Measurements from ENCODE around the gene BEND7.
A peak's percentile ranks its signal among the peaks of the same experiment; 100 is the strongest.
"Not testable (repeated sequence)": the region's sequence is repeated elsewhere in the genome, so short reads cannot be mapped to it uniquely, and the experiment has no call there.

Gene BEND7

DNA sequence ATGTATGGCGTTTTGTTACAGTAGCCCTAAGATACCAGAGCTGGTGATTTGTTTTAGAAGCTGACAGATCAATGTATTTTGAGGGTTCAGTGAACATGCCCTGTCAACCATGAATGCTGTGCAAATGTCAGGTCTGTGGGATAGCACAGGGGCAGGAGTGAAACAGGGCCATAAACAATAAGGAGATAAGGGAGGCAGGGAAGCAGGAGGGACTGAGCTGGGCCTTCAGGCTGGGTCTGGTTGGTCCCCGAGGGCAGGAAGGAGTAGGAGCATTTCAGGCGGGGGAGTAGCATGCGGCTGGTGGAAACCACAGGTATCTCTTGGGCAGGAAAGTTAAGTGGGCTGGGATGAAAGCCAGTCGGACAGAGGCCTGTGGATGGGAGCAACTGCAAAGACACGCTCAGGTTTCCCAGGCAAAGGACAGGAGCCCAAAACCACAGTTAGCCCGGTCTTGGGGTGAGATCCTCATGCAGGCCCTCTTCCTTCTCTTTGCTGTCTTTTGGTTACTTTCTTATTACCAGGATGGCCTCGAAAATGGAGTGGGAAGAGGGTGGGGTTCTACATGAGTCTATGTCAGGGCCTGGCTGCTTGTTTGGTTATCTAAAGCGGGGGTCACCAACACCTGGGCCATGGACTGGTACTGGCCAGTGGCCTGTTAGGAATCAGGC is 111.2 kb downstream of the BEND7 start:
- DNase-seq = no peak

DNA sequence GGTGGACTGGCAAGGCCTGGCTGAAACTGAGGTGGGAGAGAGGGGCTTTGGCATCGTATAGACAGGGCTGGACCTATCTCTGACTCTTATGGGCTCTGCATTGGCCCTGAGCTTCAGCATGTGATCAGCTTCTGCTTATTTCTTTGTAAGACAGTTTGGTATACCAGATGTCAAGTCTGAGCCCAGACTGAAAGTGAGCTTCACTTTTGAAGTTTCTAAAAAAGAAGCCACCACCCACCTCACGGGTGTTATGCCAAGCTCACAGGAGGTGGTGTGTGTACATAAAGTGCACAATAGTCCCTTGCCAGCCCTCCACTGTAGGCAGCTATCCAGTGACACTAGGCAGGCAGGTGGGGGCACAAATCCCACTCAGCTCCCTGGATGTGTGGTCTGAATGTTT is 112.1 kb downstream of the BEND7 start:
- no peak for DNase-seq

DNA sequence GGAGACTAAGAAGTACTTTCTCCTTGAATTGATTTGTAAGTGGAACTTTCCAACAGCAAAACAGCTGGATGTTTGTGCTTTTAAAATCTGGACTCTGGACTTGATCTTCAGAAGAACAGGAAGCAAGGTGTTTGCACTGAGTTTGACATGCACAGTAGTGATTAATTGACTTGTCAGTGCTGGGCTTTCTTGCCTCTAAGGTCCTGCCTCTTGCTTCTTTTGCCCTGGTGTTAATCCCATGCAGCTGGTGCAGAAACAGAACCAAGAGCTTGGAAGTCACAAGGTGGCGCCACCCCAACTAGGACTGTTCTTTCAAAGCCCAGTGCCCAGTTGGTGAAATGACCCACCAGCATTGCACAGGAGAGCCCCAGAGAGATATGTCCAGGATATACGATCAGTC is 114.0 kb downstream of the BEND7 start:
- peak in 1 of 2 donors; percentile 7 for DNase-seq

DNA sequence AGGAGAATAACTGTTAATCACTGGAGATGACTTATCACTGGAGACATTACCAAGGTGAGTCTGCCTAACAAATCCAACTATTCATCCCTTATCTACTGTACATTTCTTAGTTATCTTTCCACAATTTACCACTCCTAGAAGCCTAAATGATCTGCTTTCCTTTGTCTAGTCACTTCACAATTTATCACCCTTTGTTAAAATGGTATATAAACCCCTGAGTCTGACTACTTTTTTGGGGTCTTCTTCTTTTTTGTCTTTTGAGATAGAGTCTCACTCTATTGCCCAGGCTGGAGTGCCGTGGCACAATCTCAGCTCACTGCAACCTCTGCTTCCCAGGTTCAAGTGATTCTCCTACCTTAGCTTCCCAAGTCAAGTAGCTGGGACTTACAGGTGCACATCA is 114.7 kb downstream of the BEND7 start:
- no peak for DNase-seq

DNA sequence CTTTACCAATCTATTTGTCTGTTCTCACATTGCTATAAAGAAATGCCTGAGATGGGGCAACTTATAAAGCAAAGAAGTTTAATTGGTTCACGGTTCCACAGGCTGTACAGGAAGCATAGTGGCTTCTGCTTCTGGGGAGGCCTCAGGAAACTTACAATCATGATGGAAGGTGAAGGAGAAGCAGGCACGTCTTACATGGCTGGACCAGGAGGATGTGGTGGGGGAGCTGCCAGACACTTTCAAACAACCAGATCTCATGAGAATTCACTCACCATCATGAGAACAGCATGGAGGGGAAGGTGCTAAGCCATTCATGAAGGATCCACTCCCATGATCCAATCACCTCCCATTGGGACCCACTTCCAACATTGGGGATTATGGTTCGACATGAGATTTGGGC is 115.9 kb downstream of the BEND7 start:
- DNase-seq = no peak

DNA sequence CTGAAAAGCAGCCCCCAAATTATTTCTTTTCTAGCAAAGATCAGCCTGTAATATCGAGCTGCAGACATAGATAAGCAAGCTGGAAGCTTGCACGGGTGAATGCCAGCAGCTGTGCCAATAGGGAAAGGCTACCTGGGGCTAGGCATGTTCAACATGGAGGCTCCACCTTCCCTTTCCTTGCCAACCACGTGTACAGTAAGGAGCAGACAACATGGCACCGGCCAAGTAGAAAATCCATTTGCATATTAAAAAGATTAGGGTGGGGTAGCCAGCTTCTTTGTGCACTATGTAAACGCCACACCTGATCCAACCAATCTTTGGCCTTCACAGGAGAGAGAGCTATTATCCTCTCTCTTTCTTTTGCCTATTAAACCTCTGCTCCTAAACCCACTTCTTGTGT is 124.0 kb downstream of the BEND7 start:
- no peak for DNase-seq

DNA sequence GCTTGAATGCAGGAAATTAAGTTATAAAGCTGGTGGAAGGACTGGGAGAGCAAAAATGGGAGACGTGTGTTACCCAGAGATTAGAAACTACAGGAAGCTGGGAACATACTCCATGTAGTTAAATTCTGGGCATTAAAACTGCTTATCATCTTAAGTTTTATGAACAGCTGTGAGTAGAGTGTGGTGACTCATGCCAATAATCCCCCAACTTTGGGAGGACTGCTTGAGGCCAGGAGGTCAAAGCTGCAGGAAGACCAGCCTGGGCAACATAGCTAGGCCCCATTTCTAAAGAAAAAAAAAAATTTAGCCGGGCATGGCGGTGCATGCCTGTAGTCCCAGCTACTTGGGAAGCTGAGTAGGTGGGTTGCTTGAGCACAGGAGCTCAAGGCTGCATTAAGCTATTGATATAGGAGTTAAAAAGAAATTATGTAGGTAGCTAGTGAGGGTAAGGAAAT is 124.5 kb downstream of the BEND7 start:
- DNase-seq = no peak

DNA sequence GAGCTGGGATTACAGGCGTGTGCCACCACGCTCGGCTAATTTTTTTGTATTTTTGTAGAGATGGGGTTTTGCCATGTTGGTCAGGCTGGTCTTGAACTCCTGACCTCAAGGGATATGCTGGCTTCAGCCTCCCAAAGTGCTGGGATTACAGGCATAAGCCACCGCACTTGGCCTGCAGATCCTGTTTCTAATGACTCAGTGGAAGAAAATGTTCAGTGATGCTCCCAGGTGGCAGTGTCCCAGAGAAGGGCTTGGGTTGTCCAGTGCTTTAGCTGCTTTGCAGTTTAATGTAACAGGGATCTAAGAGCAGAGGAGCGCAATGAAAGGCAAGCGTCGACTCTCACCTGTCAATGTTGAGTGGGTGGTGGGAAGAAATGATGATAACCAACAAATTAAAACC is 125.4 kb downstream of the BEND7 start:
- DNase-seq = not testable (repeated sequence)

DNA sequence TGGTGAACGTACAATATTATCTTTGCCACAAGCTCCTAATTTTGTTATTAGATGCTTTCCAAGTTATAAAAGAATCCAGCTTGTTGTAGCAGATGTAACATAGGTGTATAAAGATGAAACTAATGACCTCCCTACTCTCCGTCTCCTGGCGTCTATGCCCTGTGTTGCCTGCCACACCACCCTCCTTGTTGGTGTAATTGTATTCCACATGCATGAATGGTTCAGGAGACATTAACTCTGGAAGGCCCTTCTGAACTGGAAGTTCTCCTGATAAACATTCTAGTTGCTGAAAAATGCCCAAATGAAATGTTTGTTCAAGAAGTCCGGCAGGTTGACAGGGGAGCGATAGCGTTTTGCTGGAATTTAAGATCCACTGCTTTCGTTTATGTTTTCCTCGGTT is 126.8 kb downstream of the BEND7 start:
- no peak for DNase-seq

DNA sequence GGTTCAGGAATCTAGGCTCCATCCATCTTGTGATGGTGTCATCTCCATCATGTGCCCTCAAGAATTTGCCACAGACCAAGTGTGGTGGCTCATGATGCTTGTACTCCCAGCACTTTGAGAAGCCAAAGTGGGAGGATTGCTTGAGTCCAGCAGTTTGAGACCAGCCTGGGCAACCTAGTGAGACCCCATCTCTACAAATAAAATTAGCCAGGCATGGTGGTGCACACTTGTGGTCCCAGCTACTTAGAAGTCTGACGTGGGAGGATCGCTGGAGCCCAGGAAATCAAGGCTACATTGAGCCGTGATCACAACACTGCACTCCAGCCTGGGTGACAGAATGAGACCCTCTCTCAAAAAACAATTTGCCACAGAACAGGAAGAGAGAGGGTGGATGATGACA is 127.7 kb downstream of the BEND7 start:
- no peak for DNase-seq

DNA sequence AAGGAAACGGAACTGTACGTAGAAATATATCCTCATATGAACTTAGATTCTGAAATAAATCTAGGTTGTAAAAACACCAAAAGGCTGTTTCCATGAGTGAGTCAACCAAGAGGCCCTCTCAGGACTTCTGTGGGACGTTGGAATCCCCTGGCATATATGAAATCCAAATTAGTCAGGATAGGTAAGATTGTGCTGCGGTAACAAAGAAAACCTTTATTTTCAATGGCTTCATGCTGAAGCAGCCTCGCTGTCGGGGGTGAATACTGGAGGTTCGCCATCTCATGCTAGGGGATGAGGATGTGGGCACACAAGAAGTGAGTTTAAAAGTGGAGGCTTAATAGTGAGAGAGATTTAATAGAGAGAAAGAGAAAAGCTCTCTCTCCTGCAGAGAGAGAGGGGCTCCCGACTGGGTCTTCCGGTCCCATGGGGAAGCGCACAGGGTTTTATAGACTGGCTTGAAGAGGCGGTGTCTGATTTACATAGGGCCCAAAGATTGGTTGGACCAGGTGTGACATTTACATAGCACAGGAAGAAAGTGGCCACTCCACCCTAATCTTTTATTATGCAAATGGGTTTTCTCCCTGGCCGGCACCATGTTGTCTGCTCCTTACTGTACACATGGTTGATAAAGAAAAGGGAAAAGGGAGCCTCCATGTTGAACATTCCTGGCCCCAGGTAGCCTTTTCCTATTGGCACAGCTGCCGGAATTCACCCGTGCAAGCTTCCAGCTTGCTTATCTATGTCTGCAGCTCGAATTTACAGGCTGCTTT is 128.4 kb downstream of the BEND7 start:
- DNase-seq = no peak

DNA sequence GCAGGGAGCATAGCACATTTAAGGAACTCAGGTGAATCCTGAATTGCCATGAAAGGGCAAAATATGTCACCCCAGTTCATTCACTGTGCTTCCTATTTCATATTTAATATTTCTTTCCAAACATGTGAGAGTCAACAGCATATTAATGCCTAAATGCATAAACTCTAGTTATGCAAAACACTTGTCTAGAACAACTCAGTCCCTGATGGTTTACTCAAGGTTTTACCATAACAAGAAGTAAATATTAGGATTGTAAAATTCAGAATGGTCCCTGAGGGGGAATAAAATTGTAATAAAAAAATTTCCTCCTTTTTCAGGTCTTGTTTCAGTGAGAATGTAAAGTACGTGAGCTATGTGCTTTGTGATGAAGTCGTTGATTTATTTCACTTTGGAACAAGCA is 129.1 kb downstream of the BEND7 start:
- DNase-seq = no peak

DNA sequence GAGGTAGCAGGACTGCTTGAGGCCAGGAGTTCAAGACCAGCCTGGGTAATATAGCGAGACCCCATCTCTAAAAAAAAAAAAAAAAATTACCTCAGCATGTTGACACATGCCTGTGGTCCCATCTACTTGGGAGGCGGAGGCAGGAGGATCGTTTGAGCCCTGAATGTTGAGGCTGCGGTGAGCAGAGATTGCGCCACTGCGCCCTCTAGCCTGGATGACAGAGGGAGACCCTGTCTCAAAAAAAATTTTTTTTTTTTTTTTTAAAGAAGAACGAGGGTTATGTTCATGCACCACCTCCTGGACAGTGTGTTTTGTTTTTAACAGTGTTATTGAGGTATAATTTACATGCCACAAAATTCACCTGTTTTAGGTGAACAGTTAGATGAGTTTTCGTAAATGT is 129.6 kb downstream of the BEND7 start:
- DNase-seq = no peak

DNA sequence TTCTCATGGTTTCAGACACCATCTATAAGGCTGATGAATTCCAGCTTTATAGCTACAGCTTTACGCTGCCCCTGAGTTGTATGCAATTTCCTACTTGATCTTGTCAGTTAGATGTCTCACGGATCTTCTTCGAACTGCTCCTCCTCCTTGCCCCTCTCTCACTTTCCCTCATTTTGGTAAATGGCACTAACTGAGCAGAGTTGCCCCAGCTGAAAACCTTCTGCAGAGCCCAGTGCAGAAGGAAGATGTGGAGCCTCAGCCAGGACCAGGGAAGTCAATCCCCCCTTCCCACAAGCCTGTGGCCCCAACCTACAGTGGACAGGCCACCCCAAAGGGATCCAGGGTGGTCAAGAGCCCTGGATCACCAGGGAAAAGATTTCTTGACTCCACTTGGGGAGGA is 131.8 kb downstream of the BEND7 start:
- DNase-seq = no peak

DNA sequence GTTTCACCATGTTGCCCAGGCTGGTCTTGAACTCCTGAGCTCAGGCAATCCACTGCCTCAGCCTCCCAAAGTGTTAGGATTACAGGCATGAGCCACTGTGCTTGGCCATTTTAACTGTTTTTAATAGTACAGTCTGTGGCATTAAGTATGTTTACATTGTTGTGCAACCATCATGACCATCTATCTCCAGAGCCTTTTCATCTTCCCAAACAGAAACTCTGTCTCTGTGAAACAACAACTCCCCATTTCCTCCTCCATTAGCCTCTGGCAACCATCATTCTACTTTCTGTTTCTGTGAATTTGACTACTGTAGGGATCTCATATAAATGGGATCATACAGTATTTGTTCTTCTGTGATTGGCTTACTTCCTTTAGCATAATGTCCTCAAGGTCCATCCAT is 132.4 kb downstream of the BEND7 start:
- DNase-seq = no peak

DNA sequence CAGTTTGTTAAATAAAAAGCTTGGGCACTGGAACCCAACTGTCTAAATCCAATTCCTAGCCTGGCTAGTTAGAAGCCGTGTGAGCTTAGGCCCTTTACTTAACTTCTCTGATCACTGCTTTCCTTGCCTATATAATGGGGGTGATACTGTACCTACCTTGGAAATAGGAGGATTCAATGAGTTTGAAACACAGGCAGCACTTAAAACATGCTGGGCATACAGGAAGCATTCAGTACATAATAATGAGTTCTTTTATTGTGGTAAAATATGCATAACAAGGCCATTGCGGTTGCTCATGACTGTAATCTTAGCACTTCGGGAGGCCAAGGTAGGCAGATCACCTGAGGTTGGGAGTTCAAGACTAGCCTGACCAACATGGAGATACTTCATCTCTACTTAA is 133.3 kb downstream of the BEND7 start:
- no peak for DNase-seq

DNA sequence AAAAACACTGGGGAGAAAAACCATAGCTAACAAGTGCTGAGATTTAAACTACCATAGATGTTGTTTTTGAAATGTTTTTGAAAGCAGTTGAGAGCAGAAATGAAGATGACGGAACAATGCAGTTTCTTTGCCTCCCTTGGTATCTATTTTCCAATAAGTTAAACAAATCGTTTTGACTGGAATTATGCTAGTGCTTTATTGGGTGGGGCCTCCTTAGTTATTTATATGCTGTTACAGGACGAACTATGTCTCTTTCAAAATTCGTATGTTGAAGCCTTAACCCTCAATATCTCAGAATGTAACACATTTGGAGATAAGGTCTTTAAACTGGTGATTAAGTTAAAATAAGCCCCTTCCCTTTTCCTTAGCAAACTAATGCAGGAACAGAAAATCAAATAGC is 135.2 kb downstream of the BEND7 start:
- DNase-seq = no peak

DNA sequence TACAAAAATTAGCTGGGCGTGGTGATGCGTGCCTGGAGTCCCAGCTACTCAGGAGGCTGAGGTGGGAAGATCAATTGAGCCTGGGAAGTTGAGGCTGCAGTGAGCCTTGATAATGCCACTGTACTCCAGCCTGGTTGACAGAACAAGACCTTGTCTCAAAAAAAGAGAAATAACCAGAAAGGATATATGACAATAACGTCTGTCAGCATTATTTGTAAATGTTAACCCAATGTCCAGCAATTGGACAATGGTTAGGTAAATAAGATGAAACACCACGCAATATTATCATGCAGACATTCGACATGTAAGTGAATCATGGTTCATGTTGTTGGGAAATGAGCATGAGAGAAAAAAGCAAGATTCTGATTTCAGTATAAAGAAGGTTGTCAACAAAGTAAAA is 136.1 kb downstream of the BEND7 start:
- no peak for DNase-seq
